ENCODE results near the gene ASAP3.
"Not testable (repeated sequence)": the region's sequence is repeated elsewhere in the genome, so short reads cannot be mapped to it uniquely, and the experiment has no call there.

ASAP3 gene

GRCh38 chr1:23514111-23514679 is 30.2 kb upstream of the ASAP3 start:
- DNase-seq = no peak

GRCh38 chr1:23509896-23510295 is 25.9 kb upstream of the ASAP3 start:
- DNase-seq = no peak

- DNase-seq = no peak
Observed at GRCh38 chr1:23506376-23507107, 22.6 kb upstream of the ASAP3 start.

GRCh38 chr1:23505851-23506250 is 21.9 kb upstream of the ASAP3 start:
- DNase-seq = no peak

- not testable (repeated sequence) for DNase-seq
Observed at GRCh38 chr1:23504156-23504555, 20.2 kb upstream of the ASAP3 start.

GRCh38 chr1:23502951-23503350 is 19.0 kb upstream of the ASAP3 start:
- no peak for DNase-seq

- DNase-seq = peak; percentile 21
Observed at GRCh38 chr1:23500466-23500865, 16.5 kb upstream of the ASAP3 start.

- no peak for DNase-seq
Observed at GRCh38 chr1:23497777-23498439, 13.9 kb upstream of the ASAP3 start.

GRCh38 chr1:23496490-23497181 is 12.7 kb upstream of the ASAP3 start:
- no peak for DNase-seq

- not testable (repeated sequence) for DNase-seq
Observed at GRCh38 chr1:23494836-23495235, 10.9 kb upstream of the ASAP3 start.

GRCh38 chr1:23492776-23493175 is 8.8 kb upstream of the ASAP3 start:
- DNase-seq = not testable (repeated sequence)

GRCh38 chr1:23492132-23492720 is 8.2 kb upstream of the ASAP3 start:
- no peak for DNase-seq

- no peak for DNase-seq
Observed at GRCh38 chr1:23489842-23490241, 5.9 kb upstream of the ASAP3 start.

GRCh38 chr1:23485002-23485332 is 988 bp upstream of the ASAP3 start:
- DNase-seq = no peak

- peak; percentile 89 for DNase-seq
Observed at GRCh38 chr1:23484253-23485001, 448 bp upstream of the ASAP3 start.

GRCh38 chr1:23481904-23482303 is 2.1 kb downstream of the ASAP3 start:
- DNase-seq = no peak

- DNase-seq = no peak
Observed at GRCh38 chr1:23481026-23481597, 2.9 kb downstream of the ASAP3 start.

GRCh38 chr1:23480187-23481025 is 3.6 kb downstream of the ASAP3 start:
- no peak for DNase-seq

GRCh38 chr1:23479666-23479941 is 4.4 kb downstream of the ASAP3 start:
- DNase-seq = no peak

- no peak for DNase-seq
Observed at GRCh38 chr1:23478896-23479665, 4.9 kb downstream of the ASAP3 start.

Measured in NCI-H1436 (cell line).